H1 (cell line): ENCODE data around the gene AURKAIP1. TPM values are rescaled to one million over a fixed set of nuclear protein-coding genes. Genes with fewer than 3 reads are reported as not detected.

Experiments
- ASH2L ChIP-seq: fragments of 200-600, 300-600 bp; sonication (generic); IDR thresholded peaks from one replicate; pipeline ENCODE4 v1.7.1; 2017; ENCODE audit warnings: low read length
- BCL11A ChIP-seq, 2 experiments: IDR thresholded peaks; one replicate each; pipeline ENCODE4 v1.6.1; 2011; ENCODE audit warnings: low read depth in 2 of 2, low read length in 2 of 2, mild to moderate bottlenecking in 2 of 2
- RAD21 ChIP-seq, 2 experiments: IDR thresholded peaks in 1 of 2; conservative IDR thresholded peaks in 1 of 2; 2 replicates each; pipeline ENCODE4 v1.6.1; 2011; ENCODE audit warnings: low read depth in 2 of 2, low read length in 2 of 2, improper control_type of control experiment in 1 of 2, inconsistent platforms in 1 of 2, mild to moderate bottlenecking in 1 of 2, moderate library complexity in 1 of 2
- SP1 ChIP-seq: IDR thresholded peaks from 2 replicates; pipeline ENCODE4 v1.6.1; 2011; ENCODE audit warnings: low read depth, low read length
- polyA plus RNA-seq, 7 experiments: library from polyadenylated mRNA; depleted of rRNA in 3 of 7; stranded (reverse) in 5 of 7; unstranded in 2 of 7; fragments of >200 nt in 5 of 7; fragments of 200-250 nt in 2 of 7; gene quantifications; 1 replicate in 5 of 7; 2 replicates in 1 of 7; 4 replicates in 1 of 7; pipeline versions ENCODE4 v1.2.1 to v1.2.3, GENCODE V29; 2011 to 2013; ENCODE audit warnings: missing spikeins in 2 of 7, mixed read lengths in 2 of 7
- total RNA-seq: library from RNA; stranded (reverse); fragmentation: NEBNext Ultra II Directional; extraction: Animal tissue kit (Norgen Biotek cat#: 25700); gene quantifications from 2 replicates; pipeline ENCODE4 v1.2.1, GENCODE V29; 2021

Gene AURKAIP1
- total and polyA plus RNA-seq, 2 of the 8 experiments (the other 6 are each of a cell fraction or from before 2014, with no cell fraction given): 87.8 to 194 TPM

DNA sequence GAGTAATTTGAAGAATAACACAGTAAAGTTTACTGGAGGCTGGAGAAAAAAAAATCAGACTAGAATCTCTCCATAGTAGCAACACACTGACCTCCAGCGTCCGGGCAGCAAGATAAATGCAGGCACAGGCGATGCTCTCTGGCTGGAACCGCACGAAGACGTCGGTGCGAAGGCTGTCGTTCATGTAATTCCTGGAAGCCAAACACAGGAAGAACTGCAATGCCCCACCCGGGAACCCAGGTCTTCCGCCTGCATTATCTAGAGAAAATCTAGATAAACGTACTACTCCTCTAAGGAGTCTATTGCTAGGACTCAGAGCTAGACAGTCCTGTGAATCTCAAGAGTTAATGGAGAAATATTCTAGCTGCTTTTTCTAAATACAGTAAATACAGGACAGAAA lies 15.7 kb upstream of the AURKAIP1 start (continued):
- TF ChIP-seq RAD21 (IDR thresholded peaks at IDR 0.05 in 1 of 2, conservative IDR thresholded peaks at IDR 0.05 in 1 of 2; ENCODE audit: low read depth in 2 of 2, low read length in 2 of 2) (no peak), BCL11A (IDR thresholded peaks at IDR 0.05; ENCODE audit: low read depth in 2 of 2, low read length in 2 of 2) (no peak), ASH2L (no peak), SP1 (no peak)
